IMR-90 (cell line): Measurements from ENCODE around the gene ARMC6. TPM values are rescaled to one million over a fixed set of nuclear protein-coding genes. Genes with fewer than 3 reads are reported as not detected.
A peak's percentile ranks its signal among the peaks of the same experiment; 100 is the strongest.

Experiments
- ATAC-seq: fragments of 200-7000 bp; cut with Tn5 transposase; 2 replicates; pipeline ENCODE4 v1.9.1; 2020; ENCODE audit warnings: low read depth, mild to moderate bottlenecking, moderate library complexity
- BruUV-seq: library from RNA; stranded (reverse); fragments of 400-500 nt; replicated peaks from 2 replicates; lab custom pipeline; 2021; lab: Mats Ljungman, UMichigan
- CTCF ChIA-PET: fragments of 300-600 bp; formaldehyde crosslinking; extraction: SDS; loops from one replicate; lab custom pipeline; 2021; ENCODE audit warnings: antibody characterized with exemption; lab: Yijun Ruan, JAX
- POLR2A ChIA-PET: fragments of 300-600 bp; sonication (Branson Sonifier 250); formaldehyde crosslinking; loops from one replicate; lab custom pipeline; 2022; ENCODE audit warnings: antibody characterized with exemption; ENCODE audit not compliant: unreplicated experiment; lab: Charles Lee
- DNase-seq: peaks from one replicate; pipeline ENCODE4 v3.0.0; 2013
- H2AFZ ChIP-seq: replicated peaks from 2 replicates; pipeline ENCODE3; 2013; ENCODE audit warnings: low read length, mild to moderate bottlenecking; ENCODE audit not compliant: poor library complexity
- H2AK5ac ChIP-seq: 2 replicates; pipeline ENCODE4 v1.6.1; 2013; ENCODE audit warnings: low read depth, low read length, inconsistent platforms
- H2AK9ac ChIP-seq: replicated peaks from 2 replicates; pipeline ENCODE3; 2013; ENCODE audit warnings: mild to moderate bottlenecking, low read depth, low read length, moderate library complexity; ENCODE audit not compliant: poor library complexity
- H2BK120ac ChIP-seq: 2 replicates; pipeline ENCODE4 v1.6.1; 2013; ENCODE audit warnings: low read depth, low read length, inconsistent platforms
- H2BK15ac ChIP-seq: 3 replicates; pipeline ENCODE4 v1.6.1; 2013; ENCODE audit warnings: low read depth, low read length, inconsistent platforms
- H2BK20ac ChIP-seq: 2 replicates; pipeline ENCODE4 v1.6.1; 2013; ENCODE audit warnings: low read depth, mild to moderate bottlenecking, inconsistent platforms, low read length, moderate library complexity
- H2BK5ac ChIP-seq: 2 replicates; pipeline ENCODE4 v1.6.1; 2013; ENCODE audit warnings: mild to moderate bottlenecking, low read depth, low read length, inconsistent platforms; ENCODE audit not compliant: poor library complexity, severe bottlenecking
- H3K14ac ChIP-seq: replicated peaks from 2 replicates; pipeline ENCODE4 v1.6.1; 2013; ENCODE audit warnings: low read depth, low read length, inconsistent platforms
- H3K18ac ChIP-seq: 2 replicates; pipeline ENCODE4 v1.6.1; 2013; ENCODE audit warnings: low read depth, low read length, control low read depth
- H3K23ac ChIP-seq: 2 replicates; pipeline ENCODE4 v1.6.1; 2013; ENCODE audit warnings: low read depth, low read length, inconsistent platforms
- H3K27ac ChIP-seq: 2 replicates; pipeline ENCODE4 v1.5.1; 2013; ENCODE audit warnings: mild to moderate bottlenecking, control low read depth, low read length; ENCODE audit not compliant: insufficient read depth
- H3K27me3 ChIP-seq: 2 replicates; pipeline ENCODE4 v1.6.1; 2013; ENCODE audit warnings: low read length; ENCODE audit not compliant: control insufficient read depth, insufficient read depth
- H3K36me3 ChIP-seq: 2 replicates; pipeline ENCODE4 v1.6.1; 2013; ENCODE audit warnings: low read length, mixed read lengths; ENCODE audit not compliant: control insufficient read depth, insufficient read depth
- H3K4ac ChIP-seq: 2 replicates; pipeline ENCODE4 v1.6.1; 2013; ENCODE audit warnings: low read depth, low read length, inconsistent platforms
- H3K4me1 ChIP-seq: 2 replicates; pipeline ENCODE4 v1.6.1; 2013; ENCODE audit warnings: low read length, mixed read lengths; ENCODE audit not compliant: control insufficient read depth, insufficient read depth
- H3K4me2 ChIP-seq: 2 replicates; pipeline ENCODE4 v1.6.1; 2013; ENCODE audit warnings: low read depth, mild to moderate bottlenecking, control low read depth, low read length, moderate library complexity
- H3K4me3 ChIP-seq: 2 replicates; pipeline ENCODE4 v1.5.1; 2013; ENCODE audit warnings: low read depth, mild to moderate bottlenecking, control low read depth, low read length, moderate library complexity; ENCODE audit not compliant: insufficient read depth
- H3K56ac ChIP-seq: 2 replicates; pipeline ENCODE4 v1.6.1; 2013; ENCODE audit warnings: low read length, inconsistent platforms; ENCODE audit not compliant: insufficient read depth; ENCODE audit errors: extremely low read depth
- H3K79me1 ChIP-seq, 2 experiments: 2 replicates each; pipeline ENCODE4 v1.6.1; 2013; ENCODE audit warnings: low read length in 2 of 2, inconsistent platforms in 1 of 2, low read depth in 1 of 2
- H3K9ac ChIP-seq: 2 replicates; pipeline ENCODE4 v1.6.1; 2013; ENCODE audit warnings: low read depth, low read length, control low read depth
- H3K9me1 ChIP-seq: 2 replicates; pipeline ENCODE4 v1.6.1; 2013; ENCODE audit warnings: low read length, inconsistent platforms; ENCODE audit not compliant: insufficient read depth
- H3K9me3 ChIP-seq: 2 replicates; pipeline ENCODE4 v1.6.1; 2013; ENCODE audit warnings: low read length; ENCODE audit not compliant: control insufficient read depth, insufficient read depth
- H4K20me1 ChIP-seq: 2 replicates; pipeline ENCODE4 v1.6.1; 2013; ENCODE audit warnings: low read length, inconsistent platforms; ENCODE audit not compliant: insufficient read depth
- H4K5ac ChIP-seq: 2 replicates; pipeline ENCODE4 v1.6.1; 2013; ENCODE audit warnings: mild to moderate bottlenecking, low read depth, low read length, control low read depth
- H4K8ac ChIP-seq, 2 experiments: 2 replicates each; pipeline ENCODE4 v1.6.1; 2013; ENCODE audit warnings: low read depth in 2 of 2, low read length in 2 of 2, control low read depth in 1 of 2, inconsistent platforms in 1 of 2
- H4K91ac ChIP-seq: 2 replicates; pipeline ENCODE4 v1.6.1; 2013; ENCODE audit warnings: low read depth, low read length, inconsistent platforms; ENCODE audit not compliant: insufficient read depth
- CEBPB ChIP-seq: IDR thresholded peaks from 2 replicates; pipeline ENCODE4 v1.6.1; 2012; ENCODE audit warnings: low read depth, low read length, improper control_type of control experiment
- FOS ChIP-seq: fragments of 150-350 bp; IDR thresholded peaks from 2 replicates; pipeline ENCODE4 v1.6.1; 2016; ENCODE audit warnings: low read depth, low read length
- MAFK ChIP-seq: IDR thresholded peaks from 2 replicates; pipeline ENCODE4 v1.6.1; 2012; ENCODE audit warnings: low read depth, low read length, improper control_type of control experiment
- RFX5 ChIP-seq: IDR thresholded peaks from 2 replicates; pipeline ENCODE4 v1.8.0; 2012; ENCODE audit warnings: low read depth, mild to moderate bottlenecking, low read length, moderate library complexity
- SMC3 ChIP-seq: fragments of 150-350 bp; IDR thresholded peaks from 2 replicates; pipeline ENCODE4 v1.6.1; 2016; ENCODE audit warnings: low read depth, mild to moderate bottlenecking, antibody characterized with exemption, low read length, moderate library complexity
- WGBS, 2 experiments: methylation state at CpG; one replicate each; pipeline versions ENCODE4 v1.1.5 to v1.1.7; 2013; ENCODE audit warnings: missing lambda C conversion rate in 2 of 2; ENCODE audit not compliant: insufficient read length in 1 of 2; ENCODE audit errors: extremely low coverage in 2 of 2; 5-methylcytosine and 5-hydroxymethylcytosine counted together
- dilution Hi-C: fragments of 300-500 bp; cut with HindIII; formaldehyde crosslinking; loops from one replicate; pipeline ENCODE4 v1.14.3; 2018; ENCODE audit warnings: low sequenced_read_pairs; ENCODE audit not compliant: unreplicated experiment
- in situ Hi-C: fragments of 300-500 bp; cut with MboI; formaldehyde crosslinking; loops from 3 replicates; pipeline ENCODE4 v1.14.3; 2019; ENCODE audit warnings: low sequenced_read_pairs, inconsistent platforms, mixed read lengths
- intact Hi-C: fragments of 100-400 bp; cut with micrococcal nuclease; formaldehyde crosslinking; loops from 2 replicates; pipeline ENCODE4 v1.10.0; 2022
- polyA plus RNA-seq, 3 experiments: library from polyadenylated mRNA; depleted of rRNA; stranded (reverse); fragments of >200 nt; gene quantifications; 2 replicates each; pipeline ENCODE4 v1.2.3, GENCODE V29; 2012; ENCODE audit warnings: low replicate concordance in 1 of 3
- total RNA-seq: library from RNA; depleted of rRNA; stranded (reverse); fragments of >200 nt; gene quantifications from 2 replicates; pipeline ENCODE4 v1.2.3, GENCODE V29; 2012
- TF ChIP-seq, protein P1 (sequence below): fragments of 150-350 bp; IDR thresholded peaks from 2 replicates; pipeline ENCODE4 v1.6.1; 2017; ENCODE audit warnings: mild to moderate bottlenecking, antibody characterized with exemption, low read length, low read depth
- TF ChIP-seq, protein P2 (sequence below): fragments of 150-350 bp; IDR thresholded peaks from 2 replicates; pipeline ENCODE4 v1.6.1; 2016; ENCODE audit warnings: low read depth, mild to moderate bottlenecking, low read length, moderate library complexity, borderline replicate concordance

Gene ARMC6
- total and polyA plus RNA-seq, 2 of the 4 experiments (the other 2 are of a cell fraction) = 41.5 to 52.7 TPM

DNA sequence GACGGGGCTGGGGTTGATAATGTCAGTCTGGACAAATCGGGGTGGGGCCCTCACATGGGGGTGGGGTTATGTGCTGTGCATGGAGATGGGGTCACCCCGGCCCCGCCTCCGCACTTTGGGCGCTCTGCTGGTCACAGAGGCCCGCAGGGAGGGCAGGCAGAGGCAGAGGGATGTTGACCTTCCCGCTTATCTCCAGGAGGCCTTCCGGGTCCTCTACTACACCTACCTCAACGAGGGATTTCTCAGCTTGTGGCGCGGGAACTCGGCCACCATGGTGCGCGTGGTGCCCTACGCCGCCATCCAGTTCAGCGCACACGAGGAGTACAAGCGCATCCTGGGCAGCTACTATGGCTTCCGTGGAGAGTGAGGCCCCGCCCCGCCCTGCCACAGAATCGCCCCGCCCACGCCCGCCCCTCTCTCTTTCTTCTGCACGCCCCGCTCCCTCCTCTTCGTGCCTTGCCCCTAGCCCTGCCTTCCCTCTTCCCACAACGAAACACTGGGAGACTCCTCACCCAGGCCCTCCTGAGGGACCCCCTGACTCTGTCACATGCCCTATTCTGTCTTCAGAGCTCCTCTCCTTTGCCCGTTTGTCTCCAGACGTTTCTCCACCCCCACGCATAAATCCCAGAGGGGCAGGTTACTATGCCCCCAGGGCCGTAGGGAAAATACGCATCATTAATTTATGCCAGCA, 72.1 kb downstream of the ARMC6 start:
- H4K8ac ChIP-seq = peak overlapping the region; percentile 94 to 99; a peak in 3 of 4 replicates
- ATAC-seq (peak; percentile 77), DNase-seq (no peak)
- no peaks in the 10 kb centered on the region for H3K9me3 ChIP-seq
- peak overlapping the region; percentile 46 for H2AK5ac ChIP-seq
- H2BK120ac ChIP-seq = peak overlapping the region; percentile 9; the same call in 1 of the 2 replicates
- peak overlapping the region; percentile 83 for H3K4ac ChIP-seq
- no TSS peak for BruUV-seq
- WGBS, 2 experiments = 41% methylated on average over 10 of the region's 36 CpGs; no CpG with 5 or more reads in 1 of the 2 experiments
- in situ Hi-C loops = no loop called here
- peak overlapping the region; percentile 97 for H2AFZ ChIP-seq
- dilution Hi-C loops = no loop called here
- no peak overlapping the region; the same call in 1 of the 2 replicates for H4K91ac ChIP-seq
- H2BK20ac ChIP-seq = no peak overlapping the region
- H4K5ac ChIP-seq = peak overlapping the region; percentile 99
- peak overlapping the region; percentile 77; the same call in 1 of the 2 replicates for H3K18ac ChIP-seq
- H3K27ac ChIP-seq = peak overlapping the region; percentile 40; the same call in 1 of the 2 replicates
- peak overlapping the region; percentile 91 for H2AK9ac ChIP-seq
- TF ChIP-seq, protein P1, sequence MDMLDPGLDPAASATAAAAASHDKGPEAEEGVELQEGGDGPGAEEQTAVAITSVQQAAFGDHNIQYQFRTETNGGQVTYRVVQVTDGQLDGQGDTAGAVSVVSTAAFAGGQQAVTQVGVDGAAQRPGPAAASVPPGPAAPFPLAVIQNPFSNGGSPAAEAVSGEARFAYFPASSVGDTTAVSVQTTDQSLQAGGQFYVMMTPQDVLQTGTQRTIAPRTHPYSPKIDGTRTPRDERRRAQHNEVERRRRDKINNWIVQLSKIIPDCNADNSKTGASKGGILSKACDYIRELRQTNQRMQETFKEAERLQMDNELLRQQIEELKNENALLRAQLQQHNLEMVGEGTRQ = no peak
- no peak for TF ChIP-seq MAFK
- TF ChIP-seq SMC3 = no peak
- no peak for TF ChIP-seq RFX5
- TF ChIP-seq FOS = no peak
- TF ChIP-seq, protein P2, sequence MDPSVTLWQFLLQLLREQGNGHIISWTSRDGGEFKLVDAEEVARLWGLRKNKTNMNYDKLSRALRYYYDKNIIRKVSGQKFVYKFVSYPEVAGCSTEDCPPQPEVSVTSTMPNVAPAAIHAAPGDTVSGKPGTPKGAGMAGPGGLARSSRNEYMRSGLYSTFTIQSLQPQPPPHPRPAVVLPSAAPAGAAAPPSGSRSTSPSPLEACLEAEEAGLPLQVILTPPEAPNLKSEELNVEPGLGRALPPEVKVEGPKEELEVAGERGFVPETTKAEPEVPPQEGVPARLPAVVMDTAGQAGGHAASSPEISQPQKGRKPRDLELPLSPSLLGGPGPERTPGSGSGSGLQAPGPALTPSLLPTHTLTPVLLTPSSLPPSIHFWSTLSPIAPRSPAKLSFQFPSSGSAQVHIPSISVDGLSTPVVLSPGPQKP = no peak
- TF ChIP-seq CEBPB = no peak
- peak overlapping the region; percentile 59; the same call in 1 of the 2 replicates for H3K23ac ChIP-seq
- no peaks in the 10 kb centered on the region for H3K79me1 ChIP-seq
- no peaks in the 10 kb centered on the region for H4K20me1 ChIP-seq
- no peak overlapping the region for H2BK5ac ChIP-seq
- ChIA-PET POLR2A (no interaction called here), CTCF (no interaction called here)
- H3K4me2 ChIP-seq = peak overlapping the region; percentile 93
- peak overlapping the region; percentile 61 for H3K9ac ChIP-seq
- no peak overlapping the region for H2BK15ac ChIP-seq
- H3K56ac ChIP-seq = 0 out of 2 replicates have a peak overlapping the region, but pooled peaks have one; percentile 38
- peak overlapping the region; percentile 42 for H3K4me3 ChIP-seq
- intact Hi-C loops = no loop called here
- H3K9me1 ChIP-seq = peaks cover 8% of the 10 kb centered on the region
- H3K36me3 ChIP-seq = no peaks in the 10 kb centered on the region
- H3K27me3 ChIP-seq = no peaks in the 10 kb centered on the region
- peaks cover 15% of the 10 kb centered on the region for H3K4me1 ChIP-seq
- peak overlapping the region; percentile 85; the same call in 1 of the 2 replicates for H3K14ac ChIP-seq
